Measurements from ENCODE around the gene NRG2.

NRG2 gene

DNA sequence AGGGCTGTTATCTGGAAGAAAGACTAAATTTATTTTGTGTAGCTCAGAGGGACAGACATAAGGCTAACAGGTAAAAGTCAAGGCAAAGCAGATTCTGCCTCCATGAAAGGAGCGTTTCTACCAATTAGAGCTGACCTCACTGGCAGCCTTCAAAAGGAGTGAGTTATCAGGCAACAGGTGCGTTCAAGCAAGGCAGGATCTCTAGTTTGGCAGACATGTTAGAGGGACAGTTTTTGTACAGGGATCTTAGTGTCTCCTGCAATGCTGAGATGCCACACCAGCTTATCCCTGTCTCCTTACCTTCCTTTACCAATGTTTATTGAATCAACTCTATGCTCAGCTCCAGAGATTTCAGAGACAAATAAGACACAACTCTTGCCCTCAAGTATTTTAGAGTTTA, 73.8 kb downstream of the NRG2 start:
- DNase-seq (ENCODE audit: low read depth, low spot score): no peak

DNA sequence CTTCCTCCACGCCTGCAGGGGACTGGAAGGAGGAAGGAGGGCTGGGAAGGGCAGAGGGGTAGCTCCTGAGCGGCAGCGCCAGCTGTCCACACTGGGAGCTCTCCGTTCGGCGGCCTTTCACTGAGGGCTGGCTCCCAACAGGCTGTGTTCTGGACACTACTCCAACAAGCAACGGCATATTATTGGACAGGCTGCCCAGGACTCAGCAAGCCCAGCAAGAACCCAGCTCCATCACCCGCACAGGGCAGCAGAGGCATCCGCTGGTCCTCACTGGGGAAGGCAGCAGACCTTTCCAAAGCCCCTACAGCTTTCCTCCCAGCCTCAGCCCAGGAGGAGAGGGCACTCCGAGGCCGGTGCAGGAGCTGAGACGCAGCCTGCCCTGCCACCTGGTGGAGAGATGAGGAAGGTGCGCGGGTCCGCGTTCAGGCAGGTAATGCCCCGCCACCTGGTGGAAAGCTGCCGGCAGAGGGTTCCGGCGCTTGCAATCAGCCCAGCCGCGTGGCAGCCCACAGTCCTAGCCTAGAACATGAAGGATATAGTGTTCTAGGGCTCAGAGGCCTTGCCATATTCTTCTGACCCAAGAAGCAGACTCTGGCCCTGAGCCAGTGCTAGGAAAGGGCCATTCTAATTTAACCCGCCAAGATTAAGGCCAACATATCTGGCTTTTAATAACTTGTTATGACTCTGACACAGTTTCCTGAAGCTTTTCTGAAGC, 74.4 kb downstream of the NRG2 start:
- peak; percentile 79 for DNase-seq (ENCODE audit: low read depth, low spot score)

DNA sequence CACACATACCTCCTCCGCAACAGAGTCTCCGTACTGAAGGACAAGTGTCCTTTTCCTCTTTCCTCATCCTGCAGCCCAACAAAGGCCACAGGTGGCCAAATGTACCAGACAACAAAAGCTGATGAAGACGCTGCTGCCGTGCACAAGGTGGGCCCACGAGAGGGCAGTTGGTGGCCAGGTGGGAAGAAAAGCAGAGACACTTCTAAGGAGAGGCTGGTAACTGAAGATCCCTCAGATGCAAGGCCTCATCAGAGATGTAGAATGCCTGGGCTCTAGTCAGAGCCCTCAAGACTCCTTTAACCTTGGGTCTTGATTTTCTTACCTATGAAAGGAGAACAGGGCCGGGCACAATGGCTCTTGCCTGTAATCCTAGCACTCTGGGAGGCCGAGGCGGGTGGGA, 75.7 kb downstream of the NRG2 start:
- no peak for DNase-seq (ENCODE audit: low read depth, low spot score)

DNA sequence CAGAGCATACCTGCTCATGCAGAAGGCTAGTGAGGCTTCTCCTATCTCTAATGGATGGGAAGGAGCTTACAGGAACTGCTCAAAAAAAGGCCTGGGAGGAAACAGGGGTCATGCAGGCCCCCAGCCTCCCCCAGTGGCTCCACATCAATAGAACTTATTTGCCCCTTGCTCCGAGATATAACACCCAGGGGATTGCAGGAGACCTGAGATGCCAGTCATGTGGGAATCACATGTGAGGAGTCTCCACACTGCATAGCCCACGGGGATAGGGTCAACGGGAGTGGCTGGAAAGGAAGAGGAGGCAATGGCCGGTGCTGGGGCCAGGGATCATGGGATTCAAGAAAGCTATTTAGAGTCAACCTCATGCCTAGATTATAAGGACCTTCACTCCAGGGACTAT, 76.2 kb downstream of the NRG2 start:
- no peak for DNase-seq (ENCODE audit: low read depth, low spot score)

DNA sequence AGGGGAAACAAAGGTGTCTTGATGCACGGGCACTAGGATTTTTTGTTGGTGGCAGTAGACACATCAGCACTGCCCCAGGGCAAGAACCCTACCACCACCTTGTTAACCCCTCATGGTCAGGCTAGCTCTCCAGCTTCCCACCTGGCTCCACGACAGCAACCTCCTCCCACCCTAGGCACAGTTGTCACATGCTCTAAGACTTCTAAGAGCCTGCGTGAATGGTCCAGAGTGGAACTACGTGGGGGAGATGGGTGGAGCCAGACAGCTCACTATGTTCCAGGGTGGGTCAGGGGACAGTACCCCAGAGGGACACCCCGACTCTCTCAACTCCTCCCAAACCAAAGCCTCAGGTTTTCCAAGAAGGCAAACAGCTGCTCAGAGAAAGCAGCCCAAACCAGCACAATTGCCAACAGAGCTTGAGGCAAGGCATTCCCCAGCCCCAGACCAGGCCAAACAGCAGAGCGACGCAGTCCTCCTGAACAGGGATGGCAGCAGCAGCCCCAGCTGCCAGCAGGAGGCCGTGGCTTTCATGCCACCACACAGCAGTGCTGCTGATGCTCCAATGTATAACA, 78.0 kb downstream of the NRG2 start:
- DNase-seq (ENCODE audit: low read depth, low spot score): no peak

DNA sequence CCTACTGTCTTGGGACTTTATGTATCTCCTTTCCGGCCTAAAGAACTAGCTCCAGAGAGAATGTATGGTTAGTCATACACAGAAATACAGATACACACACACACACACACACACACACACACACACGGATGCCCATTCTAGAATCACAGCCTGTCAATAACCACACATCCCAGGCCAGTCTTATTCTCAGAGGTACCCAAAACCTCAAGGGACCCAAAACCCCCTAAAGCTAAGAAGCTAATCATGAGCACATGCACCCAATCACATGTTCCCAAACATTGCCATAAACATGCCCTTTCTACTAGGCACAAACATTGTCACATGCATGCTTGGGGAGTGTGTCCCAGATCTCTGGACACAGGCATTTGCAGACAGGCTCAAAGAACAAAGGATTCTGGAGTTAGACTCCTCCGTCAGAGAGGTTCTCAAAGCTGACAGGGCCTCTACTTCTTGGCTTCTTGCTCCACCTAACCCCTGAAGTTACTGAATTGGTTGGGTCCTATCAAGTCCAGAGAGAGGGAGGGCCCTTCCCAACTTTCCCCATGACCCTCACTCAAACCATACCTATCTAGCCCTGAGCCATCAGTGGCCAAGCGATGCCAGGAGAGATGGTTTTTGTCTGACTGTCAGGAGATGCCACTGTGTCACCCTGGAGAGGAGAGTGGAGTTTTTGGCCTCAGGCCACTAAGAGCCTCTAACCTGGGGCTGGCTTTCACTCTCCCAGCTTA, 78.7 kb downstream of the NRG2 start:
- DNase-seq (ENCODE audit: low read depth, low spot score): no peak

DNA sequence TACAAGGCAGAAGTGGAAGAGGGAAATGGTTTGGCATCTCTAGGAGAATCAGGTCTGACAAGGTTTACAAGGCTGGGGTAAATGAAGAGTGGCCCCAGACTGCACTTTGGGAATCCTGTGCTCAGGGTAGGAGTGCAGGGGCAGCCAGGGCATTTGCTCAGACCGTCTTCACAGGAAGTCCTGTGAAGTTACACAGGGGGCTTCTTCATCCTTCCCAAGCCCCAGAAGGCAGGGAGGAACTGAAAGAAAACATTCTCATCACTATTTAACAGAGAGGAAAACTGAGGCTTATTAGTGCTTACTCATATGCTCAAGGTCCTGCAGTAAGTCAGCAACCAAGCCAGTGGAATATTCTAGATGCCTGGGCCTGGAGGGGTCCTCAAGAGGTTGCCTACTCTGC, 80.7 kb downstream of the NRG2 start:
- DNase-seq (ENCODE audit: low read depth, low spot score): no peak

DNA sequence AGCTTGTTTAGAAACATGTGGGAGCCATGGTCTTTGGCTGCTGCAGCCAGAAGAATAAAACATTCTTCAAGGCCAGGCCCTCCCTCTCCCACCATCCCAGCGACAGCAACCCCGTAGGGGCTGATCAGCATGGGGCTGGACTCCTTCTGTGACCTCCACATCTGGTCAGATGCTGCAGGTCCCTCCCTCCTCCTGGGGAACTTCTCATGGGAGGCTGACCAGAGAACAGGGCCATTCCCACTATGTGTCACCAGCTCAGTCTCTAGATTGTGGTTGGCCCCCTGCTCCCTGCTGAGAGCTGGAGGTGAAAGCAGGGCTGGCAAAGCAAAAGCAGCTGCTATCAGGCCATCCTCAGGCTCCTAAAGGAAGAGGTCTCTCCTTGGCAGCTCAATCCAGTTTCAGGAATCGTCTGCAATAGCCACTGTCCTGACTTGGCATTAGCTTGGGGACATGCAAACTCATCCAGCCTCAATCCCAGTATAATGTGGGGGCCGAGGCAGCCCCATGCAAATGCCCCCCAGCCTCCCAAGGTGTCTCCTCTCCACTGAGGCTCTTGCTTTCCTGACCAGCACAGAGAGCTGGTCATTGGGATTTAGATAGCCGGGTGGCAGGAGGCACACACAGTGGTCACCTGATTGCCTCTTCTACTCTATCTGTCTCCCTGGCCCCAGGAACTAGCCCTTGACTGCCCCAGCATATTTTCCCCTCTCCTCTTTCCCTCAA, 81.5 kb downstream of the NRG2 start:
- DNase-seq (ENCODE audit: low read depth, low spot score): no peak

DNA sequence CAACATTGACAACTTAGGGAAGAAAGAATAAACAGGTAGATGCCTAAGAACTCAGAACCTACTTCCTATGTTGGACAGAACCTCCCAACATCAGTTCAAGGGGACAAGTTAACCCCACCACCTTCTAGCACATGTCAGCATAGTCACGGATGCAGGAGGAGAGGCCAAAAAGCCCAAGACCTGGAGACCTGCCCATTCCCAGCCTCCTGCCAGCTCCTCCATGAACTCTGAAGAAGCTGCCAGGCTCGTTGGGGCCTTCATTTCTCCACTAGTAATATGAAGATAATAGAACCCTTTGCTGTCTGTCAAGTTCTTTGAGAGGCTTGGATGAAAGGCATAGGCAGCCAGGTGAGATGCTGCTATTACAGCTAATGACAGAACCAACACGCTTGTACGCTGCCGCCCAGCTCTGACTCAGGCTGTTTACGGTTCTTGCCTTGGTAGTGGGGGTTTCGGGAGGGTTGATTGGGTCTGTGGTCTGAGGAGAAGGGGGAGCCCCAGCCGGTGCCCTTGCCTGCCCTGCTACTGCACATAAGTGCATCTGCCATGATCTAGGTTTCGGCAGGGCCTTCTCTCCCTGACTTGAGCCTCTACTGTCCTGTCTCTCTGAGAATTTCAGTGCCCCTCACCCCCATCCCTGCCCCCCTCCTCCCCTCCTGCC, 82.2 kb downstream of the NRG2 start:
- DNase-seq (ENCODE audit: low read depth, low spot score): no peak

DNA sequence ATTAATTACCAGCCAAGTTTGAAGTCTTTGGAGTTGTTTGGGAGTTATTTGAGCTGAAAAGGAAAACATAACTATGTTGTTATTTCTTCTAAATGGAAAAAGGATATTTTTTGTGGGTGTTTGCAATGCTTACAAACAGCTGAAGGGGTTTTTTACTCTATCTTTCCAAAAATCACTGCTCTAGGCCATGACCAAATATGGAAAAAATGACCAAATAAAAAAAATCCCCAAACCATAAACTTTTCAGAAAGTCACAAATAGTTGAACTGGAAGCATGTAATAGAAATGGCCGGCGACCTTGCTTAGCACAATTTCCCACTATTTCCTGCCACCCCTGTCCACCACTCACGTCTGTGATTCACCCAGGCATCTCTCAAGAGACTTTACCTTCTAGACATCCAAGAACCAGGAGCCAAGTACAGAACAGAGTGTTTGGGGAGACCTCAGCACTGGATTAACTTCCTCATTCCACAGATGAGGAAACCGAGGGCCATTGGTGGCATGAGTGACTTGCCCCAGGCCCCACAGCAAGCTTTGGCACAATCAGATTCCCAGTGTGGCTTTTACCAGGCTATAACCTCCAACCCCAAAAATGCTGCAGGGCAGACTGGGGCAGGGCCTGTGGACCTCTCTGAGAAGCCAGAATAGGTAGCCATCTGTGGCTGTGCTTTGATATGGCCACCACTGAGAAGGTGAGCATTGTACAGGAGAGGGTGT, 84.5 kb downstream of the NRG2 start:
- DNase-seq (ENCODE audit: low read depth, low spot score): no peak

DNA sequence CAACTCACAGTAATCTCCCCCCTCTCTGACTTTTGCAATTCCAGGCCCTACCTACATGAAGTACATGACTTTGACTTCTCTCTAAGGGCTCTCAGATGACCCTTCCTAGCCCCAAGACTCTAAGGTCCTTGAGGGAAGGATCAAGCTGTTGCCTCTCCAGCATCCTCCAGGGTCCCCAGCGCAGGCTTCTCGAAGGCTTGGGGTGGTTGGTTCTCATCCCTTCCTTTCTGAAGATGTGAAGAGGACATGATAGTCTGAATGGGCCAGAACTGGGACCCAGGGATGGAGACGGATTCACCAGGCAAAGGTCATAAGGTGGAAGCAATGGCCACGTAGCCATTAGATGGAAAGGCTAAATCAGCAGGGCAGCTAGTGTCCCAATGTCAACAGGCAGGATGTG, 86.8 kb downstream of the NRG2 start:
- no peak for DNase-seq (ENCODE audit: low read depth, low spot score)

DNA sequence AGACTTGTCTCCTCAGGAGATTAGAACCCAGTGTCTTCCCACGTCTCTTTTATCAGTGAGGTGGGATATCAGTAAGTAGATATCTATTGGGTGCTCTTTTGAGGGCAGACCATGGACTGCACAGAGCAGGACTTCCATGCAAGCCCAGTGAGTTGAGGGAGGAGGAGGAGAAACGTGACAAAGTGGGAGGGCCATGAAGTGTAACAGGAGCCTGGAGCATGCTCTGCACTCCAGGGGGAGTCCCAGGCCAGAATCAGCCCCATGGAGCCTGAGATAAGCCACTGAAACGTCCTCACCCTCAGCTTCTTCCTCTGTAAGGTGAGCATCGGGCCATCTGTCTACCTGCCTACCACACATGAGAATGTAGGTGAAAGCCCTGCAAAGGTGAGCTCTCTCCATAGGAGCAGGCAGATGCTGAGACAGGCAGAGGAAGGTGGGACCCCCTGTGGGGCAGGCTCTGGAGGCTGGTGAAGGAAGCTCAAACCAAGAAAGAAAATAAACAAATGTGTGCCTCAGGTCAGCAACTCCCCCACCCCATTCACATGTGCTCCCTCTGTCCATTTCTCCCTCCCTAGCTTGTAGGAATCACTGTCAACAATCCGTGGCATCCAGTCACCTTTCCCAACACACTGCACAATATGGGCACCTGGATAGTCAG, 87.4 kb downstream of the NRG2 start:
- DNase-seq (ENCODE audit: low read depth, low spot score): no peak

DNA sequence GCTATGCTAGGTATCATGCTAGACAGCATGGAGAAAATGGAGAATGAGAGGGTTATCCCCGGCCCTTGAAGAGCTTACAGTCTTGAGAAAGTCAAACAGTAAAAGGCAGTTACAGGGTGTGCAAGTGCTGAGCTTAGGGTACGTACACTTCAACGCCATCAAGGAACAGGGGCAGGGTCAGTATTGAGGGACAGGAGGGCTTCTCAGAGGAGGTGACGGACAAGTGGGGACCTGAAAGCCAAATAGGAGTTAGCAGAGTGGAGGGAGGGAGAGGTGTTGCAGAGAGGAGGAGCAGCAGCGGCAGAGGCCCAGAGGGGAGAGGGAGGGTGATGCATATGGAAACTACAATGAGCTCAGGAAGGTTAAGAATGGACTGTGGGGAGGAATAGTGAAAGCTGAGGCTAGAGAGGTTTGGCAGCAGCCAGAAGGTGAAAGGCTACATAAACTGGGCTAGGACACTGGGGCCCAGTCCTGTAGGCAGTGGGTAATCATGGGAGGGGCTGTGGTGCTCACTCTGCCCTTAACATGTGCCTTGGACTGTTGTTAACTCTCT, 88.0 kb downstream of the NRG2 start:
- no peak for DNase-seq (ENCODE audit: low read depth, low spot score)

DNA sequence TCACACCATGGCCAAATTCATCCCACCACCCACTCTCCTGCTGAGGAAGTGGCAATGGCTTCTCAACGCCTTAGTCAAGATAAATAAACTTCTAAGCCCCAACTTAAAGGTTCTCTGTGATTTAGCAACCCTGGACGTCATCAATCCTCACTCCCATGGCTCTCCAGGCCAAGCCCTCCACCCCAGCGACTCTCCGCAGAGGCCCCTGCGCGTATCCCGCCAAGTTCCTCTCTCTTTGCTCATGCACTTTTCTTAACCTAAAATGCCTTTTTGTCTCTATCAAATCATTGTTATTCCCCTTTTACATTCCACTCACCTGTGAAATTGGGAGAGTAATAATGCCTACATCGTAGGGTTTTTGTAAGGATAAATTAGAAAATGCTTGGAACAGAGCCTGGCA, 88.6 kb downstream of the NRG2 start:
- no peak for DNase-seq (ENCODE audit: low read depth, low spot score)

DNA sequence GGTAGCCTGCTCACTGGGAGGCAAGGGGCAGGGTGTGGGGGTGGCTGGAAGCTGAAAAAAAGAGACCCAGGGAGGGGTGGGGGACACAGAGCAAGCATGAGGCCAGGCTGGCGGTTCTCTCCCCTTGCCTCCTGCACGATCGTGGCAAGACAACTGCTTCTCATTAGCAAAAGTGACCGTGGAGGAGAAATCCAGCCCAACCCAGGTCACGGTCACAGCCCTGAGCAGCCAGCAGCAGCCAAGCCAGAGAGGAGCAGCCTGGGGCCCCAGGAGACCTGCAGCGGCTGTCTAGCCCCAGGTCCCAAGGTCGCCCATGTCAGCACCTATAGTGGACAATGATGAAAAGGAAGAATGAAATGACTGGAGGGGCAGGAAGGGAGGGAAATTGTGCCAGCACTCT, 89.1 kb downstream of the NRG2 start:
- no peak for DNase-seq (ENCODE audit: low read depth, low spot score)

DNA sequence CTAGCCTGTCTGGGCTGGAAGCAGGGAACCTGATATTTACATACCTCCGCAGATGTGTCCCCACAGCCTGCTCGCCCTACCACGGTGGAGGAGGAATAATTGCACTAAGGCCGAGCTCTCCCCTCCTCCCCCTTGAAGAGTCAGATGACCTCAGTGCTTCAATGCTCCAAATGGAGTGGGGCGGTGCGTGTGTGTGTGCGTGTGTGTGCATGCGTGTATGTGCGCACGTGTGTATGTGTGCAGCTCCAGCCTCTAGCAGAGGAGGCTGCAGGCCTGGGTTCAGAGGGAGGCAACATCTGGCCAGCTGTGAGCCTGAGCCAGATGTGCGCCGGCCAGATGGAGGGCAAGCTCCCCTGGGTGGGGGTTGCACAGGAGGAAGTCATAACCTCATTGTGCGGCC, 90.5 kb downstream of the NRG2 start:
- DNase-seq (ENCODE audit: low read depth, low spot score): no peak

DNA sequence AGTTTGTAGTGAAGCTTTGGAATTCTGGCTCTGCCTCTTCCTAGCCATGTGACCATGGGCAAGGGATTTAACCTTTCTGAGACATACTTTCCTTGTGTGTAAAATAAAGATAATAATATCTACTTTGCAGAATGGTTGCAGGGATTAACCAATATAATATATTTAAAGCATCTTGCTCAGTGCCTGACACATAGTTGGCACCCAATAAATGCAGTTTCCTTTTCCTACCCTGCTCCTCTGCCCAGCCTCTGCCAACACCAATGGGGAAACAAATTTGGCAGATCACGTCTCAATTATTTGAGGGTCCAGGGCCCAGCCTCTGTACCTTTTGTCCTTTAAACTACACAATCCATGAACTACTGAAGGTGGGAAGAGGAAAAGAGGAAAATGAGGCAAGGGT, 91.1 kb downstream of the NRG2 start:
- DNase-seq (ENCODE audit: low read depth, low spot score): no peak

DNA sequence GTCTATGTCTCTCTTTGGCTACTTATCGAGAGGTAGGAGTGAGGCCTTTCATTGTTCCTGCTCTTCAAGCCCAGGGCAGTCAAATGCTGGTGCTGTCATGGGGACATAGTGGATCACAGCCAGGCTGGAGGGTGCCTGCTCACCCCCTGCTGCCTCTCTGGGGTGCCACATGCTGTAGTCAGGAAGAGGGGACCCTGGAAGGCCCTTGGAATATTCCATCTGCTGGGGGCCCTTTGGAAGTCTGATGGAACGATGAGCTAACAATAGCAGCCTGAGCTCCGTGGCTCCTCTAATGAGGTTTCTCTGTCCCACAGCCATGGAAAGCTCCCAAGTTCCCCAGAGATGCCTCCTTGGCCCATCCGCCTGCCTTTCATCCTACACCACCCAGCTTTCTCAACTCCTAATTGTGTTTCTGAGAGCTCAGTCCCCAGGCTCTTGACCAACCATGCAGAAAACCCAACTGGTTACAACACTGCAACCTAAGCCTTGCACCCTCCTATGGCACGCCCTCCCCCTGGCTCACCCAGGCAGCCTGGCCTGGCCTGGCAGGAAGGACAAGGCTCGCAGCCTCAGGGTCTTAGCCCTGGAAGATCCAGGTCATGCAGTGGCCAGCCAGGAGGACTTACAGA, 91.7 kb downstream of the NRG2 start:
- no peak for DNase-seq (ENCODE audit: low read depth, low spot score)

DNA sequence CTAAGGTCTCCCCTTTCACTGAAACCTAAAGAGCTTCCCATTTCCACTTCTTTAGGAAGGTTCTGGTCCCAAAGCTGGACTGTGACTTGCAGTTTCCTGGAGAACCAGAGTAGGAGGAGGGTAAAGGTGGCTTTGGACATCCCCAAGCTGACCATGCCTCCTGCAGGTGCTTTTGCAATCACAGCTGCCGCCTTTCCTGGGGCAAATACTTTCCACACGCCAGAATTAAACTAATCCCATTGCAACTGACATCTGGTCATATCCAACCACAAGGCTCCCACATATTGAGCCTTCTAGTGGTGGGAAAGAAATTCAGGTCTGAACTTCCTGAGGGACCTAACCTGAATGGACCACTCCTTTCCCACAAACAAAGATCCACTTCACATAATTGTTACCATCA, 92.7 kb downstream of the NRG2 start:
- no peak for DNase-seq (ENCODE audit: low read depth, low spot score)

DNA sequence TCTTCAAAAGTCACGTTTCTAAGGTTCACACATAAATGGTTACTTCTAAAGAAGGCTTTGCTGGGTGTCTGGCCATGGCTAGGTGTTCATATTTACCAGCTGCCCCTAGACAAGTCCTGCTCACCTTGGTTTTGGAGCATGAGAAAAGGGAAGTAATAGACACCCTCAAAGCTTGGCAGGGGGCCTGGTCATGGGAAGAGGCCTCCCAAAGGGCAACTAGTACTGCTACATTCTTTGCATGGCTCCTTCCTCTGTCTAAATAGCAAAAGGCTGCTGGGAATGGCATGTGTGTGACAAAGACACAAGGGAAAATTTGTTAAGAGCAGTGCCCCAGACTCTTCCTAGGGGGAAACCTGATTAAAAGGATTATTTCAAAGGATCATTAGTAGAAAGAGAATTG, 93.4 kb downstream of the NRG2 start:
- DNase-seq (ENCODE audit: low read depth, low spot score): no peak

All from activated naive CD8-positive, alpha-beta T cell treated with anti-CD3 and anti-CD28 coated beads, Interleukin-2, amount 50 U/mL, for 16 hours (primary cell).